Uterus (tissue), 4 donors: ENCODE results near the gene XK. TPM values are rescaled to one million over a fixed set of nuclear protein-coding genes. Genes with fewer than 3 reads are reported as not detected.

Source experiments
- DNase-seq, 2 donors: peaks; one replicate each; pipeline ENCODE4 v3.0.0-alpha.2; 2019 to 2020
- H3K27ac ChIP-seq, 2 donors: fragments of 200-600 bp; sonication (generic); 1 replicate in 1 of 2; 2 replicates in 1 of 2; pipeline ENCODE4 v1.5.1; 2016 to 2018
- H3K27me3 ChIP-seq, 2 donors: fragments of 200-600 bp; sonication (generic); one replicate each; pipeline ENCODE4 v1.5.1; 2018 to 2019; ENCODE audit warnings: control low read depth in 1 of 2
- H3K36me3 ChIP-seq, 2 donors: fragments of 200-600 bp; sonication (generic); one replicate each; pipeline ENCODE4 v1.5.1; 2019; ENCODE audit warnings: control low read depth in 1 of 2
- H3K4me1 ChIP-seq, 2 donors: fragments of 200-600 bp; sonication (generic); one replicate each; pipeline ENCODE4 v1.5.1; 2018 to 2019; ENCODE audit warnings: control low read depth in 1 of 2
- H3K4me3 ChIP-seq, 2 donors: fragments of 200-600 bp; sonication (generic); 1 replicate in 1 of 2; 2 replicates in 1 of 2; pipeline ENCODE4 v1.5.1; 2018 to 2019; ENCODE audit warnings: mild to moderate bottlenecking in 1 of 2
- H3K9me3 ChIP-seq, 2 donors: fragments of 200-600 bp; sonication (generic); one replicate each; pipeline ENCODE4 v1.5.1; 2019; ENCODE audit warnings: control low read depth in 1 of 2
- CTCF ChIP-seq, 4 experiments: fragments of 200-600 bp in 2 of 4; fragments of 450-650 bp in 2 of 4; sonication (generic) in 2 of 4; IDR thresholded peaks; one replicate each; pipeline ENCODE4 v1.5.1; 2016 to 2019; ENCODE audit warnings: antibody characterized with exemption in 4 of 4, mild to moderate bottlenecking in 2 of 4, moderate library complexity in 1 of 4
- POLR2A ChIP-seq, 2 donors: fragments of 450-650 bp; IDR thresholded peaks; one replicate each; pipeline ENCODE4 v1.6.1; 2016; ENCODE audit warnings: antibody characterized with exemption in 2 of 2, mild to moderate bottlenecking in 1 of 2, moderate library complexity in 1 of 2
- intact Hi-C: fragments of 100-400 bp; cut with DNase I; formaldehyde crosslinking; loops from one replicate; pipeline ENCODE4 v1.15.1; 2023; ENCODE audit warnings: low total_unique reads
- total RNA-seq, 4 donors: library from RNA; depleted of rRNA in 3 of 4; stranded (reverse); fragments of >200 nt in 3 of 4; gene quantifications; one replicate each; pipeline versions ENCODE4 v1.1.0 to v1.2.4, GENCODE V29; 2014 to 2023
- donor health status: DM: yes; HTN: yes; CAD: no.

Gene XK
- total RNA-seq, 4 donors from 2014 or later, result 0.26 to 5.0 (median 2.0) TPM

GRCh38 chrX:37686369-37686995, 891 bp downstream of the XK start:
- TF ChIP-seq CTCF (IDR thresholded peaks at IDR 0.05), result no peak
- TF ChIP-seq POLR2A (IDR thresholded peaks at IDR 0.05), result no peak

GRCh38 chrX:37686996-37687395, 1.4 kb downstream of the XK start:
- no peak overlapping the region for H3K27ac ChIP-seq

More at GRCh38 chrX:37686369-37686995, 891 bp downstream of the XK start:
- H3K4me3 ChIP-seq, result peak overlapping the region in 1 of 2 donors; percentile 54
- no peaks in the 10 kb centered on the region for H3K9me3 ChIP-seq
- H3K4me1 ChIP-seq, result no peaks in the 10 kb centered on the region
- H3K36me3 ChIP-seq, result no peaks in the 10 kb centered on the region
- intact Hi-C loops, result no loop called here
- H3K27me3 ChIP-seq, result peaks cover 0 to 4% of the 10 kb centered on the region in 2 donors
- no peak for DNase-seq
- H3K27ac ChIP-seq, result no peak overlapping the region

GRCh38 chrX:37690119-37690518, 4.5 kb downstream of the XK start:
- no peak overlapping the region for H3K4me3 ChIP-seq
- H3K36me3 ChIP-seq, result no peaks in the 10 kb centered on the region
- H3K27ac ChIP-seq, result no peak overlapping the region
- H3K4me1 ChIP-seq, result no peaks in the 10 kb centered on the region
- H3K9me3 ChIP-seq, result no peaks in the 10 kb centered on the region
- intact Hi-C loops, result no loop called here
- no peaks in the 10 kb centered on the region for H3K27me3 ChIP-seq
- TF ChIP-seq POLR2A (IDR thresholded peaks at IDR 0.05) (no peak), CTCF (IDR thresholded peaks at IDR 0.05) (no peak)
- DNase-seq, result no peak

More at GRCh38 chrX:37686996-37687395, 1.4 kb downstream of the XK start:
- H3K4me3 ChIP-seq, result no peak overlapping the region
- TF ChIP-seq POLR2A (IDR thresholded peaks at IDR 0.05) (no peak), CTCF (IDR thresholded peaks at IDR 0.05) (no peak)
- intact Hi-C loops, result no loop called here
- H3K27me3 ChIP-seq, result peaks cover 0 to 4% of the 10 kb centered on the region in 2 donors
- no peaks in the 10 kb centered on the region for H3K36me3 ChIP-seq
- no peaks in the 10 kb centered on the region for H3K9me3 ChIP-seq
- no peaks in the 10 kb centered on the region for H3K4me1 ChIP-seq
- no peak for DNase-seq

GRCh38 chrX:37692918-37693317, 7.3 kb downstream of the XK start:
- Histone ChIP-seq H3K4me3 (no peak overlapping the region), H3K4me1 (no peaks in the 10 kb centered on the region), H3K27me3 (no peaks in the 10 kb centered on the region), H3K27ac (no peak overlapping the region), H3K9me3 (no peaks in the 10 kb centered on the region), H3K36me3 (no peaks in the 10 kb centered on the region)
- TF ChIP-seq POLR2A (IDR thresholded peaks at IDR 0.05) (no peak), CTCF (IDR thresholded peaks at IDR 0.05) (no peak)
- DNase-seq, result no peak
- intact Hi-C loops, result no loop called here

- Histone ChIP-seq H3K36me3 (no peaks in the 10 kb centered on the region), H3K27me3 (no peaks in the 10 kb centered on the region), H3K4me3 (no peak overlapping the region), H3K4me1 (no peaks in the 10 kb centered on the region), H3K9me3 (no peaks in the 10 kb centered on the region), H3K27ac (no peak overlapping the region)
- no peak for DNase-seq
- no peak for TF ChIP-seq POLR2A (IDR thresholded peaks at IDR 0.05)
- no peak for TF ChIP-seq CTCF (IDR thresholded peaks at IDR 0.05)
- intact Hi-C loops, result no loop called here
Observed at GRCh38 chrX:37697169-37697760, 11.7 kb downstream of the XK start.
